HEK293 (cell line): ENCODE results near the gene PLAC1.

Experiments used
- CTCF ChIA-PET: fragments of 350-600 bp; formaldehyde crosslinking; extraction: SDS; loops from one replicate; lab custom pipeline; 2021; ENCODE audit warnings: antibody characterized with exemption; lab: Yijun Ruan, JAX
- POLR2A ChIA-PET: fragments of 300-600 bp; formaldehyde crosslinking; extraction: SDS; loops from one replicate; lab custom pipeline; 2020; ENCODE audit warnings: antibody characterized with exemption, inconsistent platforms; lab: Yijun Ruan, JAX
- H3K27ac ChIP-seq: fragments of 200-500 bp; sonication (Bioruptor generic); 2 replicates; pipeline ENCODE4 v1.5.1; 2014; ENCODE audit warnings: low read depth, low read length, control low read depth, inconsistent platforms; ENCODE audit errors: extremely low read depth
- H3K36me3 ChIP-seq, 2 experiments: fragments of 200-500 bp in 1 of 2; sonication (Bioruptor generic) in 1 of 2; 1 replicate in 1 of 2; 2 replicates in 1 of 2; pipeline ENCODE4 v1.5.1; 2014 to 2017; ENCODE audit warnings: inconsistent platforms in 2 of 2, low read length in 2 of 2; ENCODE audit not compliant: control insufficient read depth in 2 of 2, insufficient read depth in 1 of 2
- H3K4me1 ChIP-seq: fragments of 200-500 bp; sonication (Bioruptor generic); 2 replicates; pipeline ENCODE4 v1.5.1; 2014; ENCODE audit warnings: mild to moderate bottlenecking, low read length, inconsistent platforms; ENCODE audit not compliant: control insufficient read depth, insufficient read depth
- H3K4me3 ChIP-seq: 2 replicates; pipeline ENCODE4 v1.5.1; 2011; ENCODE audit warnings: low read depth, mild to moderate bottlenecking, control low read depth, low read length, moderate library complexity
- H3K9me3 ChIP-seq: fragments of 200-500 bp; sonication (Bioruptor generic); 2 replicates; pipeline ENCODE4 v1.5.1; 2014; ENCODE audit warnings: low read depth, low read length, inconsistent platforms; ENCODE audit not compliant: control insufficient read depth, insufficient read depth
- ATF2 ChIP-seq: fragments of 450-650 bp; formaldehyde crosslinking; IDR thresholded peaks from 2 replicates; pipeline ENCODE4 v1.5.1; 2016; ENCODE audit warnings: missing biosample characterization, missing genetic modification characterization, low read depth
- BCL11B ChIP-seq: fragments of 450-650 bp; formaldehyde crosslinking; IDR thresholded peaks from 2 replicates; pipeline ENCODE4 v1.5.1; 2016; ENCODE audit warnings: low read depth, missing biosample characterization, missing genetic modification characterization
- PRDM4 ChIP-seq: fragments of 450-650 bp; formaldehyde crosslinking; IDR thresholded peaks from 2 replicates; pipeline ENCODE4 v1.5.1; 2017; ENCODE audit warnings: missing biosample characterization, missing genetic modification characterization
- TCF7L2 ChIP-seq: IDR thresholded peaks from 2 replicates; pipeline ENCODE4 v1.6.1; 2011; ENCODE audit warnings: low read depth, mild to moderate bottlenecking, inconsistent platforms, low read length, moderate library complexity, borderline replicate concordance
- ZBTB20 ChIP-seq: fragments of 450-650 bp; formaldehyde crosslinking; IDR thresholded peaks from 2 replicates; pipeline ENCODE4 v1.5.1; 2016; ENCODE audit warnings: missing biosample characterization, missing genetic modification characterization
- ZBTB21 ChIP-seq: fragments of 450-650 bp; formaldehyde crosslinking; IDR thresholded peaks from 2 replicates; pipeline ENCODE4 v1.5.1; 2017; ENCODE audit warnings: missing biosample characterization, missing genetic modification characterization
- ZNF112 ChIP-seq: fragments of 450-650 bp; formaldehyde crosslinking; IDR thresholded peaks from 2 replicates; pipeline ENCODE4 v1.5.0; 2017; ENCODE audit warnings: missing biosample characterization, missing genetic modification characterization
- ZNF184 ChIP-seq: fragments of 450-650 bp; IDR thresholded peaks from 2 replicates; pipeline ENCODE4 v1.5.1; 2018; ENCODE audit warnings: missing biosample characterization, mild to moderate bottlenecking, missing genetic modification characterization
- ZNF202 ChIP-seq: fragments of 450-650 bp; formaldehyde crosslinking; IDR thresholded peaks from 2 replicates; pipeline ENCODE4 v1.5.1; 2016; ENCODE audit warnings: missing biosample characterization, missing genetic modification characterization, borderline replicate concordance
- ZNF221 ChIP-seq: fragments of 450-650 bp; formaldehyde crosslinking; IDR thresholded peaks from 2 replicates; pipeline ENCODE4 v1.5.1; 2017; ENCODE audit warnings: missing biosample characterization, missing genetic modification characterization, borderline replicate concordance
- ZNF292 ChIP-seq: fragments of 450-650 bp; formaldehyde crosslinking; IDR thresholded peaks from 2 replicates; pipeline ENCODE4 v1.5.1; 2016; ENCODE audit warnings: low read depth, missing biosample characterization, missing genetic modification characterization, borderline replicate concordance
- ZNF37A ChIP-seq: fragments of 450-650 bp; IDR thresholded peaks from 2 replicates; pipeline ENCODE4 v1.5.1; 2018; ENCODE audit warnings: missing biosample characterization, missing genetic modification characterization
- ZNF548 ChIP-seq: fragments of 450-650 bp; formaldehyde crosslinking; IDR thresholded peaks from 2 replicates; pipeline ENCODE4 v1.5.1; 2016; ENCODE audit warnings: missing biosample characterization, missing genetic modification characterization
- ZXDB ChIP-seq: fragments of 450-650 bp; formaldehyde crosslinking; IDR thresholded peaks from 2 replicates; pipeline ENCODE4 v1.5.1; 2016; ENCODE audit warnings: missing biosample characterization, missing genetic modification characterization
- TF ChIP-seq, protein P1 (sequence below): fragments of 450-650 bp; formaldehyde crosslinking; conservative IDR thresholded peaks from 2 replicates; pipeline ENCODE4 v1.5.1; 2016; ENCODE audit warnings: low read depth, missing biosample characterization, missing genetic modification characterization

Gene PLAC1

GRCh38 chrX:134562002-134562401 is 96.3 kb downstream of the PLAC1 start:
- TF ChIP-seq ZXDB (no peak), ZNF221 (tag by site-specific recombination) (no peak), ZBTB20 (tag by site-specific recombination) (no peak), ZNF548 (tag by site-specific recombination) (no peak), ATF2 (tag by site-specific recombination) (no peak), ZBTB21 (tag by site-specific recombination) (no peak), ZNF112 (tag by site-specific recombination) (no peak), BCL11B (tag by site-specific recombination) (no peak)
- TF ChIP-seq, protein P1, sequence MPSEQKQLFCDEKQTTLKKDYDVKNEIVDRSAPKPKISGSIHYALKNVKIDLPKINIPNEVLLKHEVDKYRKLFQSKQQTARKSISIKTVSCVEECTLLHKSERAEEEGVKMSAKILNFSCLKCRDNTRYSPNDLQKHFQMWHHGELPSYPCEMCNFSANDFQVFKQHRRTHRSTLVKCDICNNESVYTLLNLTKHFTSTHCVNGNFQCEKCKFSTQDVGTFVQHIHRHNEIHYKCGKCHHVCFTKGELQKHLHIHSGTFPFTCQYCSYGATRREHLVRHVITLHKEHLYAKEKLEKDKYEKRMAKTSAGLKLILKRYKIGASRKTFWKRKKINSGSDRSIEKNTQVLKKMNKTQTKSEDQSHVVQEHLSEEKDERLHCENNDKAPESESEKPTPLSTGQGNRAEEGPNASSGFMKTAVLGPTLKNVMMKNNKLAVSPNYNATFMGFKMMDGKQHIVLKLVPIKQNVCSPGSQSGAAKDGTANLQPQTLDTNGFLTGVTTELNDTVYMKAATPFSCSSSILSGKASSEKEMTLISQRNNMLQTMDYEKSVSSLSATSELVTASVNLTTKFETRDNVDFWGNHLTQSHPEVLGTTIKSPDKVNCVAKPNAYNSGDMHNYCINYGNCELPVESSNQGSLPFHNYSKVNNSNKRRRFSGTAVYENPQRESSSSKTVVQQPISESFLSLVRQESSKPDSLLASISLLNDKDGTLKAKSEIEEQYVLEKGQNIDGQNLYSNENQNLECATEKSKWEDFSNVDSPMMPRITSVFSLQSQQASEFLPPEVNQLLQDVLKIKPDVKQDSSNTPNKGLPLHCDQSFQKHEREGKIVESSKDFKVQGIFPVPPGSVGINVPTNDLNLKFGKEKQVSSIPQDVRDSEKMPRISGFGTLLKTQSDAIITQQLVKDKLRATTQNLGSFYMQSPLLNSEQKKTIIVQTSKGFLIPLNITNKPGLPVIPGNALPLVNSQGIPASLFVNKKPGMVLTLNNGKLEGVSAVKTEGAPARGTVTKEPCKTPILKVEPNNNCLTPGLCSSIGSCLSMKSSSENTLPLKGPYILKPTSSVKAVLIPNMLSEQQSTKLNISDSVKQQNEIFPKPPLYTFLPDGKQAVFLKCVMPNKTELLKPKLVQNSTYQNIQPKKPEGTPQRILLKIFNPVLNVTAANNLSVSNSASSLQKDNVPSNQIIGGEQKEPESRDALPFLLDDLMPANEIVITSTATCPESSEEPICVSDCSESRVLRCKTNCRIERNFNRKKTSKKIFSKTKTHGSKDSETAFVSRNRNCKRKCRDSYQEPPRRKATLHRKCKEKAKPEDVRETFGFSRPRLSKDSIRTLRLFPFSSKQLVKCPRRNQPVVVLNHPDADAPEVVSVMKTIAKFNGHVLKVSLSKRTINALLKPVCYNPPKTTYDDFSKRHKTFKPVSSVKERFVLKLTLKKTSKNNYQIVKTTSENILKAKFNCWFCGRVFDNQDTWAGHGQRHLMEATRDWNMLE (tag by site-specific recombination), result no peak
- CTCF ChIA-PET, result interaction anchor here (0.7 kb wide), 1 partner anchor 118 kb away, joined by 3 read pairs; no protein-coding TSS in a partner anchor
- Histone ChIP-seq H3K27ac (no peak overlapping the region), H3K9me3 (no peaks in the 10 kb centered on the region), H3K4me3 (no peak overlapping the region), H3K36me3 (no peaks in the 10 kb centered on the region), H3K4me1 (peaks cover 5% of the 10 kb centered on the region; the same call in 1 of the 2 replicates)
- POLR2A ChIA-PET, result no interaction called here

DNA sequence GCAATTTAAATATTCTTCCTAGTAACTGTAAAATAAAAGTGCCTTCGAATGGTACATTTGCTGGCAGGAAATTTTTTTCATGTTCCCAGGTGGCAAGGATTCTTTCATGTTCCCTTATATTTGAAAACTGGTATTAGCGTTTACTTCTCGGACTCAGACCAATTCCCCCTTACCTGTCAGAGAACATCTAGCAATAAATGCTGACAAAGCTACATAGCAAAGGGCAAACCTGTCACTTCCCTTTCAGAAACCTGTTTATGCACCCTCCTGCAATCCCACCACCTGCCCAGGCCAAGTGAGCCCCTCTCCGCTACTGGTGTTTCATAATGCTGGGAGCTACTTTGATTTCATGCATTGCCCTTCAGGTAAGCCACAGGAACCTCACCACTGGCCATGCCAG is 100.1 kb downstream of the PLAC1 start:
- ChIA-PET CTCF (interaction anchor here (0.8 to 0.9 kb wide), 2 partner anchors 36 to 39 kb away, joined by 3 to 4 read pairs; no protein-coding TSS in a partner anchor), POLR2A (interaction anchor here (0.5 kb wide), 1 partner anchor 545 kb away, joined by 3 read pairs; no protein-coding TSS in a partner anchor)
- no peaks in the 10 kb centered on the region for H3K9me3 ChIP-seq
- H3K36me3 ChIP-seq, result no peaks in the 10 kb centered on the region
- H3K27ac ChIP-seq, result no peak overlapping the region
- H3K4me1 ChIP-seq, result peaks cover 5% of the 10 kb centered on the region; the same call in 1 of the 2 replicates
- H3K4me3 ChIP-seq, result no peak overlapping the region
- TF ChIP-seq ZNF37A (tag by site-specific recombination) (no peak), ZNF184 (tag by site-specific recombination) (no peak), PRDM4 (no peak), ZNF202 (no peak)

DNA sequence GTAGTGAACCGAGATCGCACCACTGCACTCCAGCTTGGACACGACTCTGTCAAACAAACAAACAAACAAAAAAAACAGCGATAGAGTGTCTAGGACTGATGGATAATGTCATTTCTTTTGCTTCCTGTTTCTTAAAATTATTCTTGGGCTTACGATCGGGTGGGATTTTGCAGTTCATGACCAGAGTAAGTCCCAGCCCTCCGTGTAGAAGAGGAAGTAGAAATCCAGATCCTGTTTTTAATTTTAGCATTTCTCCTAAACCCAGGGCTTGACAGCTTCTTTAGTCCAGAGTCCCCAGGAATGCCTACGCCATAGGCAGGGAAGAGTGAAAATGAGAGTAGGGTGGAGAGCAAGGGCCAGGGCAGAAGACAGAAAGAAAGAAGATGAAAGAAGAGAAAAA is 104.0 kb downstream of the PLAC1 start:
- H3K4me1 ChIP-seq, result peaks cover 5% of the 10 kb centered on the region; the same call in 1 of the 2 replicates
- TF ChIP-seq TCF7L2, result 0 out of 2 replicates have a peak, but pooled peaks have one; percentile 22
- TF ChIP-seq ZNF292 (tag by site-specific recombination), result no peak
- TF ChIP-seq, all 188 proteins: peak for 1
- CTCF ChIA-PET, result no interaction called here
- Histone ChIP-seq H3K4me3 (no peak overlapping the region), H3K9me3 (no peaks in the 10 kb centered on the region), H3K36me3 (no peaks in the 10 kb centered on the region), H3K27ac (no peak overlapping the region)
- POLR2A ChIA-PET, result no interaction called here
